Mesendoderm (in vitro differentiated cells): ENCODE results near the gene PPP2R2C.
A peak's percentile ranks its signal among the peaks of the same experiment; 100 is the strongest.

Source experiments
- DNase-seq: peaks from one replicate; pipeline ENCODE4 v3.0.0; 2013
- H2AK5ac ChIP-seq: 2 replicates; pipeline ENCODE4 v1.6.1; 2013; ENCODE audit warnings: low read length, inconsistent platforms
- H2BK120ac ChIP-seq: 2 replicates; pipeline ENCODE4 v1.6.1; 2013; ENCODE audit warnings: low read depth, mild to moderate bottlenecking, low read length, moderate library complexity, mixed read lengths
- H2BK15ac ChIP-seq: replicated peaks from 2 replicates; pipeline ENCODE4 v1.6.1; 2013; ENCODE audit warnings: low read depth, mild to moderate bottlenecking, moderate library complexity
- H2BK5ac ChIP-seq: 2 replicates; pipeline ENCODE4 v1.6.1; 2013; ENCODE audit warnings: low read length, inconsistent platforms
- H3K18ac ChIP-seq: 2 replicates; pipeline ENCODE4 v1.6.1; 2013; ENCODE audit warnings: mild to moderate bottlenecking, low read length, mixed read lengths
- H3K23ac ChIP-seq: one replicate; pipeline ENCODE4 v1.6.1; 2013; ENCODE audit warnings: low read length
- H3K27ac ChIP-seq: 2 replicates; pipeline ENCODE4 v1.5.1; 2013; ENCODE audit warnings: low read depth, mild to moderate bottlenecking, inconsistent platforms, low read length, moderate library complexity
- H3K27me3 ChIP-seq: 2 replicates; pipeline ENCODE4 v1.6.1; 2013; ENCODE audit warnings: low read length, control low read depth, mild to moderate bottlenecking, inconsistent platforms; ENCODE audit not compliant: insufficient read depth, poor library complexity
- H3K36me3 ChIP-seq: 2 replicates; pipeline ENCODE4 v1.6.1; 2013; ENCODE audit warnings: low read length, inconsistent platforms; ENCODE audit not compliant: control insufficient read depth, insufficient read depth
- H3K4ac ChIP-seq: one replicate; pipeline ENCODE4 v1.6.1; 2013; ENCODE audit warnings: low read depth, mild to moderate bottlenecking, low read length, moderate library complexity
- H3K4me1 ChIP-seq: 2 replicates; pipeline ENCODE4 v1.6.1; 2013; ENCODE audit warnings: low read depth, low read length, inconsistent platforms; ENCODE audit not compliant: control insufficient read depth
- H3K4me2 ChIP-seq: 2 replicates; pipeline ENCODE4 v1.6.1; 2013; ENCODE audit warnings: low read length
- H3K4me3 ChIP-seq: 2 replicates; pipeline ENCODE4 v1.5.1; 2013; ENCODE audit warnings: mild to moderate bottlenecking, low read length
- H3K56ac ChIP-seq: one replicate; pipeline ENCODE4 v1.6.1; 2013; ENCODE audit warnings: low read length
- H3K79me1 ChIP-seq: 2 replicates; pipeline ENCODE4 v1.6.1; 2013; ENCODE audit warnings: low read length, inconsistent platforms
- H3K79me2 ChIP-seq: 2 replicates; pipeline ENCODE4 v1.6.1; 2013; ENCODE audit warnings: mild to moderate bottlenecking, low read length; ENCODE audit not compliant: control insufficient read depth, insufficient read depth
- H3K9ac ChIP-seq: 2 replicates; pipeline ENCODE4 v1.6.1; 2013; ENCODE audit warnings: low read length, inconsistent platforms
- H4K5ac ChIP-seq: one replicate; pipeline ENCODE4 v1.6.1; 2013; ENCODE audit warnings: low read length
- H4K8ac ChIP-seq: one replicate; pipeline ENCODE4 v1.6.1; 2013; ENCODE audit warnings: low read depth, mild to moderate bottlenecking, control low read depth, low read length, moderate library complexity
- WGBS: extraction: QIAGEN DNeasy Blood & Tissue Kit; methylation state at CpG from one replicate; pipeline ENCODE4 v1.1.7; 2013; ENCODE audit warnings: low lambda C conversion rate, missing lambda C conversion rate; ENCODE audit not compliant: insufficient coverage; ENCODE audit errors: extremely low coverage; 5-methylcytosine and 5-hydroxymethylcytosine counted together

Gene PPP2R2C

DNA sequence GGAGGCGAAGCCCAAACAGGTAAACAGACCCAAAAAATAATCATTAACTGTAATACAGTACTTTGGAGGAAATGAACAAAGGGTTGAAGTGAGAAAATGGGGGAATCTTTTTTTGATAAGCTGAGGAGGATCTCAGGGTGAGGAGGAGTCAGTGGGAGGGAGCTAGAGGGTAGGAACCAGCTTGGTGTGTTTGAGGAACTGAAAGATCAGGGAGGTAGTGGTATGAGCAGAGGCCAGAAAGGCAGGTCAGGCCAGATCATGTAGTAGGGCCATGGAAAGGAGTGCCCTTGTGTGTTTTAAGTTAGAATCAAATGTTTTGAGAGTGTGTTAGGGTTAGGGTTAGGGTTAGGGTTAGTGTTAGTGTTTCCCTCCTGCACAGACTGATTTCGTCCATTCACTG is 48.8 kb downstream of the PPP2R2C start:
- H3K4me3 ChIP-seq, result no peak overlapping the region
- H2AK5ac ChIP-seq, result no peak overlapping the region
- H2BK5ac ChIP-seq, result no peak overlapping the region
- H3K4me2 ChIP-seq, result no peak overlapping the region
- H3K27ac ChIP-seq, result no peak overlapping the region
- H4K8ac ChIP-seq, result no peak overlapping the region
- WGBS, result no CpG with 5 or more reads among the region's 2 CpGs
- no peak overlapping the region for H3K23ac ChIP-seq
- H3K27me3 ChIP-seq, result no peaks in the 10 kb centered on the region
- no peak overlapping the region for H2BK15ac ChIP-seq
- H3K18ac ChIP-seq, result no peak overlapping the region
- no peaks in the 10 kb centered on the region for H3K79me2 ChIP-seq
- no peak overlapping the region for H3K4ac ChIP-seq
- H3K9ac ChIP-seq, result no peak overlapping the region
- no peaks in the 10 kb centered on the region for H3K79me1 ChIP-seq
- H3K4me1 ChIP-seq, result no peaks in the 10 kb centered on the region
- no peak overlapping the region for H3K56ac ChIP-seq
- no peak overlapping the region for H4K5ac ChIP-seq
- no peak for DNase-seq
- H2BK120ac ChIP-seq, result no peak overlapping the region
- H3K36me3 ChIP-seq, result no peaks in the 10 kb centered on the region

DNA sequence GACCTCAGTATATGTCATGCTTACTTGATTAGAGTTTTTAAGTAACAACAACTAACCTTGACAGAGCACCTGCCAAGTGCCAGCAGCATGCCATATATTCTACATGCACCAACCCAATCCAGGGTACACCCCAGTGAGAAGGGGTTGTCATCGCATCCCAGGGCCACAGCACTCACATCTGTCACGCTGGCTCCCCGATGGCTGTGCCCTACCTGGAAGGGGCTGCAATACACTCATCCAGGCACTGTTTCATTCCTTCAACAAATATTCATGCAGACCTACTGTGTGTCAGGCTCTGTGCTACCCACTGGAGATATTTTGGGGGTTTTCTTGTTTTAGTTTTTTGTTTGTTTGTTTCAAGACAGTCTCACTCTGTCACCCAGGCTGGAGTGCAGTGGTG is 49.5 kb downstream of the PPP2R2C start:
- no peak overlapping the region for H2BK120ac ChIP-seq
- H3K27me3 ChIP-seq, result no peaks in the 10 kb centered on the region
- no peak overlapping the region for H3K9ac ChIP-seq
- no peak overlapping the region for H2BK15ac ChIP-seq
- H4K5ac ChIP-seq, result no peak overlapping the region
- H4K8ac ChIP-seq, result no peak overlapping the region
- no peaks in the 10 kb centered on the region for H3K36me3 ChIP-seq
- H2BK5ac ChIP-seq, result no peak overlapping the region
- H3K4me1 ChIP-seq, result no peaks in the 10 kb centered on the region
- no peak overlapping the region for H3K4ac ChIP-seq
- H3K56ac ChIP-seq, result no peak overlapping the region
- no peak overlapping the region for H3K4me3 ChIP-seq
- WGBS, result no CpG with 5 or more reads among the region's 3 CpGs
- H3K79me1 ChIP-seq, result no peaks in the 10 kb centered on the region
- H3K4me2 ChIP-seq, result no peak overlapping the region
- DNase-seq, result no peak
- H3K23ac ChIP-seq, result no peak overlapping the region
- no peak overlapping the region for H2AK5ac ChIP-seq
- no peak overlapping the region for H3K27ac ChIP-seq
- H3K18ac ChIP-seq, result no peak overlapping the region
- no peaks in the 10 kb centered on the region for H3K79me2 ChIP-seq

DNA sequence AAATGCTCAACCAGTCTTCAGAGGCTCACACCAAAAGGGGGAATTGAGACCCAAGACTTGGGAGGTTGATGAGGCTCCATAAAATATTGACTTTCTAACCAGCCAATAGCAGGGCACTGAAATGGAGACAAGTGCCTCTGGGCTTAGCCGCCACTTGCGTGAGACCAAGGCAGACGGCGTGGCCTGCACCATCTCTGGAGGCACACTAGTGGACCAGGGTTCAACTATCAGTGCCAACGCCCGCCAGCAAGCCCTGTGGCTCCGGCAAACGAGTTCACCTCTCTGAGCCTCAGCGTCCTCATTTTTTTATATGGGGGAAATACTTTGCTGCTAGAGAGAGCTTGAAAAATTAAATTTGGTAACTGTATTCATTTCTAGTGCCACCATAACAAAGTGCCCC is 50.3 kb downstream of the PPP2R2C start:
- no peaks in the 10 kb centered on the region for H3K36me3 ChIP-seq
- no peak overlapping the region for H2AK5ac ChIP-seq
- H3K4me1 ChIP-seq, result no peaks in the 10 kb centered on the region
- H3K79me1 ChIP-seq, result no peaks in the 10 kb centered on the region
- no peak overlapping the region for H2BK5ac ChIP-seq
- no peak overlapping the region for H2BK120ac ChIP-seq
- WGBS, result no CpG with 5 or more reads among the region's 9 CpGs
- no peak overlapping the region for H3K4ac ChIP-seq
- no peaks in the 10 kb centered on the region for H3K27me3 ChIP-seq
- no peak overlapping the region for H3K9ac ChIP-seq
- no peak overlapping the region for H3K56ac ChIP-seq
- no peak overlapping the region for H3K4me3 ChIP-seq
- no peaks in the 10 kb centered on the region for H3K79me2 ChIP-seq
- no peak overlapping the region for H4K5ac ChIP-seq
- no peak overlapping the region for H3K4me2 ChIP-seq
- no peak for DNase-seq
- H3K18ac ChIP-seq, result no peak overlapping the region
- H4K8ac ChIP-seq, result no peak overlapping the region
- no peak overlapping the region for H3K23ac ChIP-seq
- H2BK15ac ChIP-seq, result no peak overlapping the region
- H3K27ac ChIP-seq, result no peak overlapping the region

DNA sequence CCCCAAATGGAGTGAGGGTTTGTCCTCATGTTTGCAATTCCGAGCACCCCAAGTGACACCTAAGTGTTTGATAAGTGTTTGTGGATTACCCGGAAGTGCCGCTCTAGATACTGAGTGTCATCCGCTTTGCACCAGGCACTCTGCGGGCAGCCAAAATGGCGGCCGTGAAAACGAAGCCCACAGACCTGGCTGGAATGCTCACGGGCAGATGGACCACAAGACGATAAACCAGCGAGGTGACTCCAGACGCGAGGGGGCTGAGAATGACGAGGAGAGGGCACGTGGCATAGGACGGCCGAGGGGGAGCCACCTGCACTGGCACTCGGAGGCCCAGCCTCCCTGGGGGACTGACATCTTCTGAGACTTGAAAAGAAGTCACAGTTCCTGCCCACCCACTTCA is 51.0 kb downstream of the PPP2R2C start:
- H3K79me2 ChIP-seq, result no peaks in the 10 kb centered on the region
- no peaks in the 10 kb centered on the region for H3K79me1 ChIP-seq
- H3K18ac ChIP-seq, result no peak overlapping the region
- H2BK5ac ChIP-seq, result no peak overlapping the region
- WGBS, result no CpG with 5 or more reads among the region's 18 CpGs
- no peak overlapping the region for H3K23ac ChIP-seq
- no peak overlapping the region for H3K56ac ChIP-seq
- no peak for DNase-seq
- no peak overlapping the region for H3K9ac ChIP-seq
- no peaks in the 10 kb centered on the region for H3K27me3 ChIP-seq
- H2BK120ac ChIP-seq, result no peak overlapping the region
- no peak overlapping the region for H3K4me3 ChIP-seq
- no peak overlapping the region for H3K27ac ChIP-seq
- no peaks in the 10 kb centered on the region for H3K36me3 ChIP-seq
- H3K4me2 ChIP-seq, result no peak overlapping the region
- H2AK5ac ChIP-seq, result no peak overlapping the region
- H4K8ac ChIP-seq, result no peak overlapping the region
- H3K4me1 ChIP-seq, result no peaks in the 10 kb centered on the region
- H2BK15ac ChIP-seq, result no peak overlapping the region
- no peak overlapping the region for H4K5ac ChIP-seq
- no peak overlapping the region for H3K4ac ChIP-seq

DNA sequence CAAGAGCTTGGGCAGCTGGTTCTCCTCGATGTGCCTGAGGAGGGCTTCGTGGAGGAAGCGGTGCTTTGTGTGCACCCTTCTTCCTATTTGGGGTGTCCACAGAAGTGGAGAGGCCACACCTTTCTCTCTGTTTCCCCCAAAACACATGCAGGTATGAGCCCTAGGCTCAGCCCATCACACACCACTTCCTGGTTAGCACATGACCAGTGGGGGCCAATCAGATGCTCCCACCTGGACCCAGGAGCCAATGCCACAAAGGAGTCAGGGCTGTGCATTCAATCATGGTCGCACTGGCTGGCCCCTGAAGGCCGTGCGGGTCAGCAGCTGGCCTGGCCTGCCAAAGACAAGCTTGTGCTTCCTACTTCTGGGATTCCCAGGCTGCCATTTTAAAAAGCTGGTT is 51.4 kb downstream of the PPP2R2C start:
- H2BK15ac ChIP-seq, result no peak overlapping the region

DNA sequence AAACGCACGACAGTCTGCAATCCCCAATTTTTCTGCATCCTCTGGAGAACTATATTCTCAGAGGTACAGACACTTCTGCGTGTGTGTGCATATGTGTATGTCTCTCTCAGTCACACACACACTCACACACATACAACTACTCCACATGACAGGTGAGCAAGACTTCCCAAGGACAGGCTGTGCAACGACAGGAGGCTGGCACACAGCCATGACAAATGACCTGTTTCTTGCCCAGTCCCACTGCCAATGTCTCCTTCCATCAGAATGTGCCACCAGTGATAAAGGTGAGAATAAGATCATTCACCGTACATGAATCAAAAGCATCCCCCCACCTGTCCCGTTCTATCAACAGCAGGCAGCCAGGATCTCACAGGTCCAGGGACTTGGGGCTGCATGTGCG is 52.4 kb downstream of the PPP2R2C start:
- no peaks in the 10 kb centered on the region for H3K79me2 ChIP-seq
- no peaks in the 10 kb centered on the region for H3K79me1 ChIP-seq
- H3K4me2 ChIP-seq, result no peak overlapping the region
- no peak overlapping the region for H3K23ac ChIP-seq
- no peaks in the 10 kb centered on the region for H3K27me3 ChIP-seq
- no peak overlapping the region for H4K5ac ChIP-seq
- H3K4me3 ChIP-seq, result no peak overlapping the region
- H3K56ac ChIP-seq, result no peak overlapping the region
- H2BK15ac ChIP-seq, result no peak overlapping the region
- H3K27ac ChIP-seq, result no peak overlapping the region
- no peak for DNase-seq
- H2BK120ac ChIP-seq, result no peak overlapping the region
- WGBS, result no CpG with 5 or more reads among the region's 7 CpGs
- H2AK5ac ChIP-seq, result no peak overlapping the region
- no peak overlapping the region for H3K9ac ChIP-seq
- no peak overlapping the region for H4K8ac ChIP-seq
- no peaks in the 10 kb centered on the region for H3K36me3 ChIP-seq
- H3K4me1 ChIP-seq, result no peaks in the 10 kb centered on the region
- H2BK5ac ChIP-seq, result no peak overlapping the region
- no peak overlapping the region for H3K18ac ChIP-seq
- H3K4ac ChIP-seq, result no peak overlapping the region

More for the DNA sequence above, 51.4 kb downstream of the PPP2R2C start:
- H4K8ac ChIP-seq, result no peak overlapping the region
- no peaks in the 10 kb centered on the region for H3K36me3 ChIP-seq
- no peaks in the 10 kb centered on the region for H3K79me2 ChIP-seq
- no peak overlapping the region for H2AK5ac ChIP-seq
- H3K4me2 ChIP-seq, result no peak overlapping the region
- peak; percentile 7 for DNase-seq
- no peaks in the 10 kb centered on the region for H3K27me3 ChIP-seq
- no peak overlapping the region for H3K9ac ChIP-seq
- no peak overlapping the region for H2BK120ac ChIP-seq
- no peak overlapping the region for H3K18ac ChIP-seq
- no peaks in the 10 kb centered on the region for H3K79me1 ChIP-seq
- H3K4me1 ChIP-seq, result no peaks in the 10 kb centered on the region
- H2BK5ac ChIP-seq, result no peak overlapping the region
- H3K4me3 ChIP-seq, result no peak overlapping the region
- no peak overlapping the region for H3K56ac ChIP-seq
- no CpG with 5 or more reads among the region's 6 CpGs for WGBS
- no peak overlapping the region for H3K23ac ChIP-seq
- H3K4ac ChIP-seq, result no peak overlapping the region
- H3K27ac ChIP-seq, result no peak overlapping the region
- no peak overlapping the region for H4K5ac ChIP-seq
